H9 (cell line): Measurements from ENCODE around the gene LSM2. TPM values are rescaled to one million over a fixed set of nuclear protein-coding genes. Genes with fewer than 3 reads are reported as not detected.
A peak's percentile ranks its signal among the peaks of the same experiment; 100 is the strongest.

Source experiments
- DNase-seq: peaks from one replicate; pipeline ENCODE4 v3.0.0-alpha.2; 2017
- H2AFZ ChIP-seq: one replicate; pipeline ENCODE4 v1.6.1; 2013; ENCODE audit warnings: mild to moderate bottlenecking, low read length, control low read depth, moderate library complexity
- H2AK5ac ChIP-seq: 2 replicates; pipeline ENCODE4 v1.6.1; 2013; ENCODE audit warnings: low read length, control low read depth, mixed read lengths; ENCODE audit not compliant: insufficient read length
- H2BK120ac ChIP-seq: one replicate; pipeline ENCODE4 v1.6.1; 2013; ENCODE audit warnings: low read depth, mild to moderate bottlenecking, low read length, control low read depth, inconsistent platforms; ENCODE audit not compliant: poor library complexity, severe bottlenecking
- H2BK12ac ChIP-seq: 2 replicates; pipeline ENCODE4 v1.6.1; 2013; ENCODE audit warnings: low read length, control low read depth, mixed read lengths, low read depth; ENCODE audit not compliant: insufficient read length
- H2BK15ac ChIP-seq: 2 replicates; pipeline ENCODE4 v1.6.1; 2013; ENCODE audit warnings: low read depth, low read length, control low read depth
- H2BK20ac ChIP-seq: one replicate; pipeline ENCODE4 v1.6.1; 2013; ENCODE audit warnings: low read depth, mild to moderate bottlenecking, low read length, control low read depth, inconsistent platforms; ENCODE audit not compliant: poor library complexity, severe bottlenecking
- H2BK5ac ChIP-seq: 2 replicates; pipeline ENCODE4 v1.6.1; 2013; ENCODE audit warnings: low read length, control low read depth, mixed read lengths; ENCODE audit not compliant: insufficient read length
- H3K14ac ChIP-seq: 2 replicates; pipeline ENCODE4 v1.6.1; 2013; ENCODE audit warnings: low read length, control low read depth; ENCODE audit not compliant: insufficient read depth
- H3K18ac ChIP-seq: 2 replicates; pipeline ENCODE4 v1.6.1; 2013; ENCODE audit warnings: low read depth, mild to moderate bottlenecking, mixed read lengths, low read length, control low read depth; ENCODE audit not compliant: insufficient read length
- H3K23ac ChIP-seq: 2 replicates; pipeline ENCODE4 v1.6.1; 2013; ENCODE audit warnings: low read length, control low read depth, mixed read lengths, low read depth; ENCODE audit not compliant: insufficient read length
- H3K23me2 ChIP-seq: 2 replicates; pipeline ENCODE4 v1.6.1; 2013; ENCODE audit warnings: low read depth, mild to moderate bottlenecking, mixed read lengths, low read length, control low read depth; ENCODE audit not compliant: insufficient read length, poor library complexity, severe bottlenecking
- H3K27ac ChIP-seq: 2 replicates; pipeline ENCODE4 v1.5.1; 2013; ENCODE audit warnings: low read length, control low read depth, mixed read lengths, low read depth; ENCODE audit not compliant: insufficient read length
- H3K27me3 ChIP-seq: 2 replicates; pipeline ENCODE4 v1.6.1; 2013; ENCODE audit warnings: low read length, control low read depth, inconsistent platforms; ENCODE audit not compliant: insufficient read depth
- H3K4ac ChIP-seq: 2 replicates; pipeline ENCODE4 v1.6.1; 2013; ENCODE audit warnings: low read depth, mild to moderate bottlenecking, control low read depth, inconsistent platforms, low read length, moderate library complexity
- H3K4me1 ChIP-seq: 2 replicates; pipeline ENCODE4 v1.6.1; 2013; ENCODE audit warnings: low read length, control low read depth, inconsistent platforms; ENCODE audit not compliant: insufficient read depth
- H3K4me2 ChIP-seq: 2 replicates; pipeline ENCODE4 v1.6.1; 2013; ENCODE audit warnings: low read length, control low read depth, mixed read lengths; ENCODE audit not compliant: insufficient read length, insufficient read depth
- H3K56ac ChIP-seq: 2 replicates; pipeline ENCODE4 v1.6.1; 2013; ENCODE audit warnings: low read depth, mild to moderate bottlenecking, mixed read lengths, low read length, control low read depth; ENCODE audit not compliant: insufficient read length
- H3K79me1 ChIP-seq: 2 replicates; pipeline ENCODE4 v1.6.1; 2013; ENCODE audit warnings: low read depth, mild to moderate bottlenecking, moderate library complexity, low read length, control low read depth, inconsistent platforms; ENCODE audit not compliant: insufficient read depth, poor library complexity, severe bottlenecking
- H3K79me2 ChIP-seq: 2 replicates; pipeline ENCODE4 v1.6.1; 2013; ENCODE audit warnings: low read length, control low read depth, inconsistent platforms; ENCODE audit not compliant: insufficient read depth
- H3K9ac ChIP-seq: 2 replicates; pipeline ENCODE4 v1.6.1; 2013; ENCODE audit warnings: low read length, control low read depth, mixed read lengths; ENCODE audit not compliant: insufficient read length; ENCODE audit errors: extremely low read depth
- H3K9me3 ChIP-seq: one replicate; pipeline ENCODE4 v1.6.1; 2013; ENCODE audit warnings: low read depth, low read length, inconsistent platforms; ENCODE audit not compliant: control insufficient read depth
- H3T11ph ChIP-seq: one replicate; pipeline ENCODE4 v1.6.1; 2013; ENCODE audit warnings: mild to moderate bottlenecking, low read length, control low read depth, inconsistent platforms
- H4K20me1 ChIP-seq: one replicate; pipeline ENCODE4 v1.6.1; 2013; ENCODE audit not compliant: control insufficient read depth, insufficient read length, insufficient read depth
- H4K5ac ChIP-seq: 2 replicates; pipeline ENCODE4 v1.6.1; 2013; ENCODE audit warnings: low read depth, mild to moderate bottlenecking, mixed read lengths, low read length, control low read depth; ENCODE audit not compliant: insufficient read length
- H4K8ac ChIP-seq: replicated peaks from 2 replicates; pipeline ENCODE4 v1.6.1; 2013; ENCODE audit warnings: low read length, control low read depth, mixed read lengths, low read depth; ENCODE audit not compliant: insufficient read length
- H4K91ac ChIP-seq: 2 replicates; pipeline ENCODE4 v1.6.1; 2013; ENCODE audit warnings: low read depth, mild to moderate bottlenecking, moderate library complexity, mixed read lengths, low read length, control low read depth; ENCODE audit not compliant: insufficient read length
- H3K27ac Mint-ChIP-seq, 3 experiments: 2 replicates in 2 of 3; 3 replicates in 1 of 3; pipeline ENCODE4 v1.8.0; 2020 to 2021; ENCODE audit warnings: mixed read lengths in 3 of 3, mild to moderate bottlenecking in 1 of 3, moderate library complexity in 1 of 3
- H3K27me3 Mint-ChIP-seq: 2 replicates; pipeline ENCODE4 v1.8.0; 2021; ENCODE audit warnings: low read depth, mild to moderate bottlenecking, moderate library complexity, mixed read lengths
- H3K36me3 Mint-ChIP-seq, 3 experiments: 2 replicates in 2 of 3; 3 replicates in 1 of 3; pipeline ENCODE4 v1.8.0; 2020 to 2021; ENCODE audit warnings: low read depth in 3 of 3, mixed read lengths in 3 of 3; ENCODE audit not compliant: insufficient read depth in 1 of 3
- H3K4me1 Mint-ChIP-seq, 2 experiments: 2 replicates each; pipeline ENCODE4 v1.8.0; 2020; ENCODE audit warnings: mixed read lengths in 2 of 2
- H3K4me3 Mint-ChIP-seq, 2 experiments: 2 replicates in 1 of 2; 3 replicates in 1 of 2; pipeline ENCODE4 v1.8.0; 2020 to 2021; ENCODE audit warnings: mild to moderate bottlenecking in 2 of 2, mixed read lengths in 2 of 2, moderate library complexity in 1 of 2
- H3K9me3 Mint-ChIP-seq, 2 experiments: 2 replicates in 1 of 2; 3 replicates in 1 of 2; pipeline ENCODE4 v1.8.0; 2020; ENCODE audit warnings: mild to moderate bottlenecking in 2 of 2, mixed read lengths in 2 of 2, moderate library complexity in 1 of 2
- CTCF ChIP-seq: fragments of 200-600 bp; sonication (generic); conservative IDR thresholded peaks from 3 replicates; pipeline ENCODE4 v1.8.0; 2021; ENCODE audit warnings: antibody characterized with exemption, mild to moderate bottlenecking
- WGBS: extraction: QIAGEN DNeasy Blood & Tissue Kit; methylation state at CpG from one replicate; pipeline ENCODE4 v1.1.7; 2013; ENCODE audit warnings: missing lambda C conversion rate, low lambda C conversion rate, mixed read lengths; ENCODE audit not compliant: insufficient read length; ENCODE audit errors: extremely low coverage; 5-methylcytosine and 5-hydroxymethylcytosine counted together
- total RNA-seq: library from RNA; stranded (reverse); gene quantifications from 2 replicates; pipeline ENCODE4 v1.2.1, GENCODE V29; 2021

Gene LSM2
- total RNA-seq, 1 experiment from 2014 or later, result 123 TPM

GRCh38 chr6:31837369-31838113 lies 30.8 kb upstream of the LSM2 start:
- H3K36me3 Mint-ChIP-seq, result peaks cover 61 to 67% (median 61%) of the 10 kb centered on the region in 3 experiments
- no peak for TF ChIP-seq CTCF
- no CpG with 5 or more reads among the region's 1 CpG for WGBS
- no peaks in the 10 kb centered on the region for H3K27me3 Mint-ChIP-seq
- peak overlapping the region; percentile 98 to 100 for H3K4me3 Mint-ChIP-seq
- Histone ChIP-seq H3K4me1 (no peaks in the 10 kb centered on the region), H3K23me2 (peaks cover 27% of the 10 kb centered on the region), H3K4me2 (peak overlapping the region; percentile 90), H4K5ac (no peak overlapping the region), H4K8ac (no peak overlapping the region), H2BK20ac (no peak overlapping the region), H3K4ac (no peak overlapping the region), H3K14ac (no peak overlapping the region), H3K79me2 (peaks cover 20% of the 10 kb centered on the region; the same call in 1 of the 2 replicates), H3K27ac (peak overlapping the region; percentile 58), H3T11ph (no peak overlapping the region), H2BK12ac (no peak overlapping the region), H3K9ac (peak overlapping the region; percentile 73), H3K56ac (no peak overlapping the region), H2BK15ac (no peak overlapping the region), H3K18ac (no peak overlapping the region), H3K9me3 (no peaks in the 10 kb centered on the region), H3K23ac (no peak overlapping the region), H3K27me3 (no peaks in the 10 kb centered on the region), H4K20me1 (peaks cover 2% of the 10 kb centered on the region), H2BK5ac (no peak overlapping the region), H2AK5ac (no peak overlapping the region), H3K79me1 (peaks cover 3% of the 10 kb centered on the region), H2AFZ (no peak overlapping the region), H4K91ac (no peak overlapping the region), H2BK120ac (no peak overlapping the region)
- H3K4me1 Mint-ChIP-seq, result peaks cover 13 to 22% of the 10 kb centered on the region in 2 experiments
- peaks cover 0 to 6% of the 10 kb centered on the region in 2 experiments; a peak in 2 of 5 replicates for H3K9me3 Mint-ChIP-seq
- no peak for DNase-seq
- H3K27ac Mint-ChIP-seq, result peak overlapping the region; percentile 18 to 99 (median 51); a peak in 6 of 7 replicates
